HG02571 (cell line): ENCODE measurements around the gene SFMBT1.
A peak's percentile ranks its signal among the peaks of the same experiment; 100 is the strongest.

Experiments used
- ATAC-seq: cut with Tn5 transposase; IDR thresholded peaks from one replicate; pipeline ENCODE4 v1.9.1; 2021; ENCODE audit warnings: mild to moderate bottlenecking, moderate library complexity; ENCODE audit not compliant: unreplicated experiment

Gene SFMBT1

GRCh38 chr3:52890735-52891134 is 155.1 kb downstream of the SFMBT1 start:
- ATAC-seq = no peak

GRCh38 chr3:52889901-52890300 is 156.0 kb downstream of the SFMBT1 start:
- no peak for ATAC-seq

DNA sequence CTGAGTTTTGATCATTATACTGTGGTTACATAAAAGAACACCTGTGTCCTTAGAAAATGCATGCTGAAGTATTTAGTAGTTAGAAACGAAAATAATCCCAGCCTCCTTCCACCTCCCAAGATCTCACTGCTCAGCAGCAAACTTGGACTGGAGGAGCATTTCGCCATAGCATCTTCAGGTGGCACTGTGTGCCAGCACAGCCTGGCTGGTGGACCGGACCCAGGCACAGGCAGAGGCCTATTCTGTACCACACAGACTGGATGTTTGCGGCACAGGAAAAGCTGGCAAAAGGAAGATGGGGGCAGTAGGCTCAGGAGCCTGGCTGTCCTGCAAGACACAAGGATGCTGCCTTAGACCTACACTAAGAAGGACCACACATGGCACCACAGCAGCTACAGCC is 158.7 kb downstream of the SFMBT1 start:
- ATAC-seq = no peak

- ATAC-seq = no peak
Measured at GRCh38 chr3:52886049-52886730, 159.7 kb downstream of the SFMBT1 start.

DNA sequence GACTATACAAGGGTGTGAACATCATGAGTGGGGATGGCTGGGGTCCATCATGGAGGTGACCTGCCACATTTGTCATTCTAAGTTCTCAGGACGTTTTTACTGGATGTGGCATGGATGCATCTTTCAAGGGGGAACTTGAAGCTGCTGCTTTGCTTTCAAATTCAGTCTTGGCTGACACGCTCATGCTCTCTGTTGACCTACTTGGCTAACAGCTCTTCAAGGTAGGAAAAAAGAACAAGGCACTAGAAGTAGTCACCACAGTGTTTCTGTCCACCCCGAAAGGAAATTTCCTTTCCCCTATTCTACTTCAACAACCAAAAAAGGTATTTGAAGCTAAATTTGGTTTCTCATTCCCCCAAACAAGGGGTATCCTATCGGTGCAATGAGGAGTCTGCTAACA is 163.5 kb downstream of the SFMBT1 start:
- ATAC-seq = no peak

- ATAC-seq = no peak
Measured at GRCh38 chr3:52881871-52882270, 164.0 kb downstream of the SFMBT1 start.

- ATAC-seq = peak; percentile 54
Measured at GRCh38 chr3:52880474-52880873, 165.4 kb downstream of the SFMBT1 start.

- ATAC-seq = no peak
Measured at GRCh38 chr3:52880047-52880446, 165.8 kb downstream of the SFMBT1 start.

GRCh38 chr3:52879581-52879980 is 166.3 kb downstream of the SFMBT1 start:
- ATAC-seq = no peak

DNA sequence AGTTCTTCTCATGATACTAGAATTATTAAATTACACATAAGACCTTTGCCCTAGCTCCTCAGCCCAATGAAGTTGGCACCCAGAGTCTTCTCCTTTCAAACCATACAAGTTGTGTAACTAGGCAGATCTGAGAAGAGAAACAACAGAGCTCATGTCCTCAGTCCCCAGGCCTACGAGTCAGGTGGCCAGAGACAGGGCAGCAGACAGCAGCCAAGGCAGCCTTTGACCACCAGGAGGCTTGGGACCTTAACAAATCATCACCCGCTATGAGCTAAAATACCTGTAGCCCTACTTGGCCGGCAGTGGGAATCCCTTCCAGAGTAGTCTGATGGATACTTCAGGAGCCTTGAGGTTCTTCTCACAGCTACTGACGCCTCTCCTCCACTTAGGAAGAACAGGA is 166.8 kb downstream of the SFMBT1 start:
- ATAC-seq = no peak

- ATAC-seq = no peak
Measured at GRCh38 chr3:52877085-52877484, 168.8 kb downstream of the SFMBT1 start.

DNA sequence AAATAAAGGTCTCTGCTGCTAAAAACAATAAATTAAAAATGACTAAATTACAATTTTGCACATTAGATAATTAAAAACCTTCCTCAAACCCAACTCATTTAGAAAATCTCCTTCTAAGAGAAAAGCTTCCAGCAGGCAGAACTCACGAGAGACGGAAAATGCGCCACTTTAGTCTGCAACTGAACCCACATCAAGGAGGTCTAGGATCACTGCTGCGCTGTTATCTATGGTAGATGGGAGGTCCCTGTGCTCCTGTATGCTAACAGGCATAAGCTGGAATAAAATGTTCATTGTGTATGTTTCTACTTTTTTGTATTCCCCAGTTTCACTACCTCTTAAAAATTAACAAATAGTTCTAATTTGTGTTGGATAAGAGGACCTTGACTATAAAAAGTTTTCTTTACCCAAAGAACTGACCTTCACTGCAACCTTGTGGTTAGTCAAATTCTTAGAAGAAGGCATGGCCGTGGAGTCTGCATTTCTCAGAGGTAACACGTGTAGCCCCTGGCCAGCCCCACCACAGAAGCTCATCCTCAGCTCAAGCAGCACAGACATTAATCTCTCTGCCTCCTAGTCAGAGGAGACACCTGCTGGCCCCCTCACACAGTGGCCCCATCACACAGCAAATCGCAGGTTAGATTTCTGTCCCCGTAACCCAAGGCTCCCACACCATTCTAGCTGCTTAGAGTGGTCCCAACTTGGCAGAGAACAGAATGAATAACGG is 170.8 kb downstream of the SFMBT1 start:
- no peak for ATAC-seq

DNA sequence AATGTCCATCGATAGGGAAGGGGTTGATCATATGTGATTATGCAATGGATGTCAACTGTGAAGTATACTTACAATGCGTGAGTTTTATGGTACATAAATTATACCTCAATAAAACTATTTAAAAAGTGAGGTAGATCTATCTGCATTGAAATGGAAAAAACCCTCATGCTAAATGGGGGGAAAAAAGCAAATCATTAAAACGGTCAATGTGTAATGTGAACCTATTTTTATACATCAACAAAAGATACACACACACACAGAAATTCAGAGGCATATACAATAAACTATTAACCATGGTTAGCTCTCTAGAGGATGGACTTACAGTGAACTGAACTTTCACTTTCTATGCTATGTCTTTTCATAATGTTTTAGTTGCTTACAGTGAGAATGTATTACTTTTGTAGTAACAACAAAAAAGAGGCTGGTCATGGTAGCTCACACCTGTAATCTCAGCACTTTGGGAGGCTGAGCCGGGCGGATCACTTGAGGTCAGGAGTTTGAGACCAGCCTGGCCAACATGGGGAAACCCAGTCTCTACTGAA is 171.6 kb downstream of the SFMBT1 start:
- ATAC-seq = no peak

- no peak for ATAC-seq
Measured at GRCh38 chr3:52873433-52874159, 172.3 kb downstream of the SFMBT1 start.

DNA sequence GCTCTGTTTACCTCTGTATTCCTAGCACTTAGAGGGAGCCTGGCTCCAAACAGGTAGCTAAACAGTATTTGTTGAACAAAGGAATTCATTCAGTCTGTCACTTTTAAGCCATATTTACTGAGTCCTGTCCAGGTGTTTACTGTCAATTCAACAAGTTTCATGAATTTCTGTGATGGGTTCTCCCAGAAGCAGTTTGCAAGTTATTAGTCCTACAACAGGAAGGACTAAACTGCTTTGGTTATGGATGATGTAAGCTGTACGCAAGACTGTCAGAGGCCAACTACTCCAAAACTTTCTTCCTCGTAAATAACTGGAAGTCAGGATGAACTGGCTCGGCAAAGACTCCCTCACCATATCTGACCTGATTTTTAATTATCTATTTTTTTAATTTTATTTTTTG is 173.6 kb downstream of the SFMBT1 start:
- ATAC-seq = no peak

- ATAC-seq = no peak
Measured at GRCh38 chr3:52871761-52872160, 174.1 kb downstream of the SFMBT1 start.

GRCh38 chr3:52870471-52870870 is 175.4 kb downstream of the SFMBT1 start:
- ATAC-seq = no peak

- no peak for ATAC-seq
Measured at GRCh38 chr3:52866427-52866826, 179.4 kb downstream of the SFMBT1 start.

DNA sequence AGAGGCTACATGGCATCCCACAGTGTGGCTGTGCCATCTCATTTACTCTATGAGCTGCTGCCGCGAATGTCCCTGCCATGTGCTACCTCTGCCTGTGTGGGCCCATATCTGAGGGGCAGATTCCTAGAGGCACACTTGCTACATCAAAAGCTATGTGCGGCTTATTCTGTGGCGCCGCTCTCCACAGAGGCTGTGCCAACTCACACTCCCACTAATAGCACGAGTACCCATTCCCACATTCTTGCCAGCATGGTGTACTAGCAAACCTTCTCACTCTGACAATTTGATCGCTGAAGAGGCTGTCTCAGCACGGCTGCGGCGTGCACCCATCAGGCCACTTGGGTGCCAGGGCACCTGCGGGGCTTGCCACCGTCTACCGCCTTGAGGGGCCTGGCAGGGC is 179.9 kb downstream of the SFMBT1 start:
- ATAC-seq = no peak

DNA sequence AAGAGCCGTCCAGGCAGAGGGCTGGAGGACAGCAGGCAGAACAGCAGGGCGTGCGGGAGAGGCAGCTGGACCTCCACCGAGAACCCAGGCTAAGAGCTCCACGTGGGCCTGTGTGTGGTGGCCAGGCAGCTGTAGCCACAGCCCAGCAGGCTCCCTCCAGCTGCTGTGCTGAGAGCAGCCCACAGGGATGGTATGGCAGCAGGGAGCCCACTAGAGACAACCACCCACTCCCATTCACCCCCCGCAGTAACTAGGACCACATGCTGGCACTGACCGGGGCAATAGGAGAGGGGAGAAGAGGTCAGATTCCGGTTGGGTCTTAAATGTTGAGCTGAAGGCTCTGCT is 185.5 kb downstream of the SFMBT1 start:
- no peak for ATAC-seq

GRCh38 chr3:52859686-52860423 is 186.0 kb downstream of the SFMBT1 start:
- ATAC-seq = no peak
